Mucosa of descending colon (tissue), 3 donors: ENCODE results near the gene IFT122. TPM values are rescaled to one million over a fixed set of nuclear protein-coding genes. Genes with fewer than 3 reads are reported as not detected.

Experiments used
- ATAC-seq: fragments of 200-7000 bp; cut with Tn5 transposase; one replicate; pipeline ENCODE4 v1.9.1; 2020; ENCODE audit warnings: mild to moderate bottlenecking, moderate library complexity
- DNase-seq, 3 donors: peaks; one replicate each; pipeline ENCODE4 v3.0.0-alpha.2; 2020
- H3K36me3 ChIP-seq: fragments of 200-600 bp; one replicate; pipeline ENCODE4 v1.8.0; 2021; ENCODE audit warnings: low read depth, mild to moderate bottlenecking
- H3K4me1 ChIP-seq: fragments of 200-600 bp; one replicate; pipeline ENCODE4 v1.8.0; 2021; ENCODE audit warnings: low read depth, mild to moderate bottlenecking
- H3K4me3 ChIP-seq: fragments of 200-600 bp; one replicate; pipeline ENCODE4 v1.8.0; 2021; ENCODE audit warnings: mild to moderate bottlenecking
- H3K9me3 ChIP-seq: fragments of 200-600 bp; one replicate; pipeline ENCODE4 v1.8.0; 2021; ENCODE audit warnings: mild to moderate bottlenecking
- intact Hi-C, 2 donors: fragments of 100-400 bp; cut with DNase I in 1 of 2; cut with micrococcal nuclease in 1 of 2; formaldehyde crosslinking; loops; one replicate each; pipeline versions ENCODE4 v1.11.0 to v1.11.1; 2022; cut with DNase I, micrococcal nuclease
- total RNA-seq, 3 donors: library from RNA; stranded (reverse); fragmentation: NEBNext Ultra II Directional in 2 of 3; extraction: Animal tissue kit (Norgen Biotek cat#: 25700) in 2 of 3; gene quantifications; one replicate each; pipeline versions ENCODE4 v1.2.1 to v1.2.4, GENCODE V29; 2021 to 2023
- TF ChIP-seq, protein P1 (sequence below): fragments of 200-600 bp; IDR thresholded peaks from one replicate; pipeline ENCODE4 v1.8.0; 2022; ENCODE audit warnings: antibody characterized with exemption, mild to moderate bottlenecking
- donor health status: DM: no; HTN: no; CAD: no; lungs with moderate emphysema.
- donor health status: DM: no; HTN: no; CAD: no.
- donor health status: DM: no; HTN: yes; CAD: no.

Gene IFT122
- total RNA-seq, 3 donors from 2014 or later = 24.6 to 35.0 (median 29.6) TPM

- H3K9me3 ChIP-seq = no peaks in the 10 kb centered on the region
- H3K36me3 ChIP-seq = no peaks in the 10 kb centered on the region
- peaks cover 6% of the 10 kb centered on the region for H3K4me1 ChIP-seq
- TF ChIP-seq, protein P1, sequence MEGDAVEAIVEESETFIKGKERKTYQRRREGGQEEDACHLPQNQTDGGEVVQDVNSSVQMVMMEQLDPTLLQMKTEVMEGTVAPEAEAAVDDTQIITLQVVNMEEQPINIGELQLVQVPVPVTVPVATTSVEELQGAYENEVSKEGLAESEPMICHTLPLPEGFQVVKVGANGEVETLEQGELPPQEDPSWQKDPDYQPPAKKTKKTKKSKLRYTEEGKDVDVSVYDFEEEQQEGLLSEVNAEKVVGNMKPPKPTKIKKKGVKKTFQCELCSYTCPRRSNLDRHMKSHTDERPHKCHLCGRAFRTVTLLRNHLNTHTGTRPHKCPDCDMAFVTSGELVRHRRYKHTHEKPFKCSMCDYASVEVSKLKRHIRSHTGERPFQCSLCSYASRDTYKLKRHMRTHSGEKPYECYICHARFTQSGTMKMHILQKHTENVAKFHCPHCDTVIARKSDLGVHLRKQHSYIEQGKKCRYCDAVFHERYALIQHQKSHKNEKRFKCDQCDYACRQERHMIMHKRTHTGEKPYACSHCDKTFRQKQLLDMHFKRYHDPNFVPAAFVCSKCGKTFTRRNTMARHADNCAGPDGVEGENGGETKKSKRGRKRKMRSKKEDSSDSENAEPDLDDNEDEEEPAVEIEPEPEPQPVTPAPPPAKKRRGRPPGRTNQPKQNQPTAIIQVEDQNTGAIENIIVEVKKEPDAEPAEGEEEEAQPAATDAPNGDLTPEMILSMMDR = no peak
- DNase-seq (peak; percentile 40 to 62 (median 50)), ATAC-seq (peak; percentile 13)
- intact Hi-C loops = no loop called here
- H3K4me3 ChIP-seq = no peak overlapping the region
These were observed 120.3 kb downstream of the IFT122 start for GRCh38 chr3:129560269-129560787.

- ATAC-seq = peak; percentile 55
- TF ChIP-seq, protein P1 = no peak
- peak; percentile 59 to 82 (median 71) for DNase-seq
- Histone ChIP-seq H3K4me3 (no peak overlapping the region), H3K9me3 (no peaks in the 10 kb centered on the region), H3K4me1 (peaks cover 6% of the 10 kb centered on the region), H3K36me3 (no peaks in the 10 kb centered on the region)
- intact Hi-C loops = no loop called here
These were observed 121.0 kb downstream of the IFT122 start for GRCh38 chr3:129560911-129561594.

- ATAC-seq (no peak), DNase-seq (peak in 1 of 3 donors; percentile 19)
- H3K9me3 ChIP-seq = no peaks in the 10 kb centered on the region
- no peaks in the 10 kb centered on the region for H3K36me3 ChIP-seq
- intact Hi-C loops = no loop called here
- no peak overlapping the region for H3K4me3 ChIP-seq
- peaks cover 6% of the 10 kb centered on the region for H3K4me1 ChIP-seq
- TF ChIP-seq, protein P1 = no peak
These were observed 121.7 kb downstream of the IFT122 start for GRCh38 chr3:129561619-129562248.

DNA sequence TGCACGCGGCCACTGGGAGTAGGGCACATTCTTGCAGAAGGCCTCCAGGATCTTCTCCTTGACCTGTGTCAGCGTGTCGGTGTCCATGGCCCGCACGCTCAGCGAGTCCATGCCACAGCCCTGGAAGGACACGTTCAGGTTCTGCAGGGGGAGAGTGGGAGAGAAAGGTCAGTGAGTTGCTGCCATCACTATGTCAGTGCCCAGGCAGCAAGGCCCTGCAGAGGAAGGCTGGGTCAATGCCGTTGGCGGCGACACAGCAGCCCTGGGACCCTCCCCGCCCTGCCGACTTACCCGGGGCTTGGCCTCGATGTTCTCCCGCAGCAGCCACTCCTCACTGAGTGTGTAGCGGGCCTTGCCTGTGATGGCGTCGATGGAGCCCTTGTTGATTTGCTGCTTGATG, 122.8 kb downstream of the IFT122 start:
- H3K4me1 ChIP-seq = peaks cover 9% of the 10 kb centered on the region
- TF ChIP-seq, protein P1 = no peak
- DNase-seq (peak in 1 of 3 donors; percentile 33), ATAC-seq (no peak)
- H3K4me3 ChIP-seq = no peak overlapping the region
- no peaks in the 10 kb centered on the region for H3K36me3 ChIP-seq
- intact Hi-C loops = no loop called here
- H3K9me3 ChIP-seq = no peaks in the 10 kb centered on the region

GRCh38 chr3:129563332-129563731, 123.3 kb downstream of the IFT122 start:
- Histone ChIP-seq H3K9me3 (no peaks in the 10 kb centered on the region), H3K4me3 (no peak overlapping the region), H3K36me3 (no peaks in the 10 kb centered on the region), H3K4me1 (peaks cover 9% of the 10 kb centered on the region)
- DNase-seq (no peak), ATAC-seq (no peak)
- TF ChIP-seq, protein P1 = no peak
- intact Hi-C loops = no loop called here
